ENCODE data around the gene IRX6. TPM values are rescaled to one million over a fixed set of nuclear protein-coding genes. Genes with fewer than 3 reads are reported as not detected.

The IRX6 gene
- total and polyA plus RNA-seq, 3 experiments from 2014 or later, result not detected

DNA sequence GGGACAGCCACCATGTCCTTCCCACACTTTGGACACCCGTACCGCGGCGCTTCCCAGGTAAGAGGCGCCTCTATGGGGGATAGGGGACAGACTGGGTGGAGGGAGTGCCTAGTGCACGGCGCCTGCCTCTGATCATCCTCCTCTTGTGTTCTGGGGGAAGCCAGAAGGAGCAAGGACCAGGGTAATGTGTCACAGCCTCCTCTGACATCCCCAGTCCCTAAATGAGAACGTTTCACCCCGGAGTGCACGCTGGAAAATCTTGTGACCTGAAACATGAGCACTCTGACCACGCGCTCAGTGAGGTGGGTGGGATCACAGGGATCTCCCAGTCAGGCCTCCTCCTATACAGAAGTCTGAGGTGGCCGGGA, 1.1 kb downstream of the IRX6 start:
- Histone ChIP-seq H3K4me1 (ENCODE audit: insufficient read depth, low read length) (no peaks in the 10 kb centered on the region), H3K27ac (ENCODE audit: low read depth, low read length) (no peak overlapping the region), H3K36me3 (ENCODE audit: insufficient read depth, low read length) (no peaks in the 10 kb centered on the region), H3K27me3 (ENCODE audit: insufficient read depth, low read length, poor library complexity, severe bottlenecking) (peaks cover 2% of the 10 kb centered on the region), H3K9me3 (ENCODE audit: low read length) (no peaks in the 10 kb centered on the region), H3K4me3 (ENCODE audit: low read length) (no peak overlapping the region)
- H3K27me3 Mint-ChIP-seq, result peaks cover 36 to 55% of the 10 kb centered on the region in 2 donors
- H3K36me3 Mint-ChIP-seq, result peaks cover 0 to 2% (median 0%) of the 10 kb centered on the region in 3 donors
- CTCF ChIA-PET, result no interaction called here
- H3K4me3 Mint-ChIP-seq, result no peak overlapping the region
- no peak for DNase-seq
- H3K27ac Mint-ChIP-seq, result no peak overlapping the region
- peaks cover 0 to 3% (median 0%) of the 10 kb centered on the region in 3 donors for H3K4me1 Mint-ChIP-seq
- POLR2A ChIA-PET, result no interaction called here
- H3K9me3 Mint-ChIP-seq, result peaks cover 0 to 5% (median 0%) of the 10 kb centered on the region in 5 donors

- H3K4me1 Mint-ChIP-seq, result peaks cover 0 to 6% (median 0%) of the 10 kb centered on the region in 3 donors
- H3K36me3 Mint-ChIP-seq, result peaks cover 0 to 2% (median 0%) of the 10 kb centered on the region in 3 donors
- H3K4me3 ChIP-seq (ENCODE audit: low read length), result no peak overlapping the region
- H3K27ac ChIP-seq (ENCODE audit: low read depth, low read length), result no peak overlapping the region
- no peaks in the 10 kb centered on the region for H3K4me1 ChIP-seq (ENCODE audit: insufficient read depth, low read length)
- no peaks in the 10 kb centered on the region for H3K9me3 ChIP-seq (ENCODE audit: low read length)
- H3K9me3 Mint-ChIP-seq, result peaks cover 0 to 5% (median 0%) of the 10 kb centered on the region in 5 donors
- H3K27me3 ChIP-seq (ENCODE audit: insufficient read depth, low read length, poor library complexity, severe bottlenecking), result peaks cover 7% of the 10 kb centered on the region
- ChIA-PET CTCF (no interaction called here), POLR2A (no interaction called here)
- DNase-seq, result no peak
- H3K4me3 Mint-ChIP-seq, result no peak overlapping the region
- H3K36me3 ChIP-seq (ENCODE audit: insufficient read depth, low read length), result no peaks in the 10 kb centered on the region
- H3K27me3 Mint-ChIP-seq, result peaks cover 41 to 60% of the 10 kb centered on the region in 2 donors
- no peak overlapping the region for H3K27ac Mint-ChIP-seq
Observed at GRCh38 chr16:55325458-55326109, 1.6 kb downstream of the IRX6 start.

DNA sequence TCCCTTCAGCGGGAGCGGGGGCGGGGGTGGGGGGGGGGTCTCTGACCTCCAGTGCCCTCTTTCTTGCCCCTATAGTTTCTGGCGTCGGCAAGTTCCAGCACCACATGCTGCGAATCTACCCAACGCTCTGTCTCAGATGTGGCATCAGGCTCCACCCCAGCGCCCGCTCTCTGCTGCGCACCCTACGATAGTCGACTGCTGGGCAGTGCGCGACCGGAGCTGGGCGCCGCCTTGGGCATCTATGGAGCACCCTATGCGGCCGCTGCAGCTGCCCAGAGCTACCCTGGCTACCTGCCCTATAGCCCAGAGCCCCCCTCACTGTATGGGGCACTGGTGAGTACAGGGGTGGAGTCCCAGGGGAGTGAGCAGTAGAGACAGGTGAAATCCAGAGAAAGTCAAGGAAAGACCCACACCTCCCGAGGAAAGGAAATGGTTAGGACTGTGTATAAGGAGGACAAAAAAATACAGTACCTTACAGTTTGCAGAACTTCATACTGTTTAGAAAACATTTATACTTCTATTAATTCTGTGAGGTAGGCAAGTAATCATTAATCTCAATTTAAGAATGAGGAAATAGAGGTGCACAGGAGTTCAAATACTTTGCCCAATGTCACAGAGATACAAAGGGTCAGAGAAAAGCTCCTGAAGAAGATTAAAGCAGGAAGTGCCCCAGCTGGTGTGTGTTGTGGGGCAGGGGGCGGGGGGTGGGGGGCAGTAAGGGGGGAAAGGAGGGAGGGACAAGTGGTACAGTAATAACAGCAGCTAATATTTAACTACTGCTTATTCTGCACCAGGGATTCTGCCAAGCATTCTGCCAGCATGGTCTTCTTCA, 2.5 kb downstream of the IRX6 start:
- peaks cover 0 to 13% (median 0%) of the 10 kb centered on the region in 3 donors for H3K4me1 Mint-ChIP-seq
- H3K36me3 Mint-ChIP-seq, result peaks cover 0 to 2% (median 0%) of the 10 kb centered on the region in 3 donors
- Histone ChIP-seq H3K4me1 (ENCODE audit: insufficient read depth, low read length) (no peaks in the 10 kb centered on the region), H3K9me3 (ENCODE audit: low read length) (no peaks in the 10 kb centered on the region), H3K27ac (ENCODE audit: low read depth, low read length) (no peak overlapping the region), H3K4me3 (ENCODE audit: low read length) (no peak overlapping the region), H3K36me3 (ENCODE audit: insufficient read depth, low read length) (no peaks in the 10 kb centered on the region), H3K27me3 (ENCODE audit: insufficient read depth, low read length, poor library complexity, severe bottlenecking) (peaks cover 7% of the 10 kb centered on the region)
- no peak overlapping the region for H3K4me3 Mint-ChIP-seq
- ChIA-PET POLR2A (no interaction called here), CTCF (no interaction called here)
- no peak overlapping the region for H3K27ac Mint-ChIP-seq
- H3K9me3 Mint-ChIP-seq, result peaks cover 0 to 6% (median 0%) of the 10 kb centered on the region in 5 donors
- peaks cover 48 to 68% of the 10 kb centered on the region in 2 donors for H3K27me3 Mint-ChIP-seq
- no peak for DNase-seq

DNA sequence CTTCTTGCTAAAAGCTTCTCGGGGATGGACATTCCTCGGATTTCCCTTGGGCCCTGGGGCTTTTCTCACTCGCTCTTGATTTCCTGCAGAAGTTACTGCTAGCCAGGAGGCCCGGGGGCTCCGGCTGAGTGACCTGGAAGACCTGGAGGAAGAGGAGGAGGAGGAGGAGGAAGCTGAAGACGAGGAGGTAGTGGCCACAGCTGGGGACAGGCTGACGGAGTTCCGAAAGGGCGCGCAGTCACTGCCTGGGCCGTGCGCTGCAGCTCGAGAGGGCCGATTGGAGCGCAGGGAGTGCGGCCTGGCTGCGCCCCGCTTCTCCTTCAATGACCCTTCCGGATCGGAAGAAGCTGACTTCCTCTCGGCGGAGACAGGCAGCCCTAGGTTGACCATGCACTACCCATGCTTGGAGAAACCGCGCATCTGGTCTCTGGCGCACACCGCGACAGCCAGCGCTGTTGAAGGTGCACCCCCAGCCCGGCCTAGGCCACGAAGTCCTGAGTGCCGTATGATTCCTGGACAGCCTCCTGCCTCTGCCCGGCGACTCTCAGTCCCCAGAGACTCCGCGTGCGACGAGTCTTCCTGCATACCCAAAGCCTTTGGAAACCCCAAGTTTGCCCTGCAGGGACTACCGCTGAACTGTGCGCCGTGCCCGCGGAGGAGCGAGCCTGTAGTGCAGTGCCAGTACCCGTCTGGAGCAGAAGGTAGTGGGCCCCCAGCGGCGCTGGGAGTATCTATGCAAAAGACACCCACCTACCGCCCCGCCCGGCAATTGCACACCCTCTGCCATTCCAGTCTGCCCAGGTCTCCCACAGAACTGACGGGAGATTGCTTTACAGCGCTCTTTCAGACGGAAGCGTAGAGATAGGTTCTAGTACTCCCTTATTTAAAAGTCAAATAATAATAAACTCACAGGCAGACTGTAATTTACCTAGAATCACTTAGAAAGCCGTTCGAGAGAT, 4.9 kb downstream of the IRX6 start:
- Histone ChIP-seq H3K4me3 (ENCODE audit: low read length) (no peak overlapping the region), H3K27me3 (ENCODE audit: insufficient read depth, low read length, poor library complexity, severe bottlenecking) (peaks cover 7% of the 10 kb centered on the region), H3K36me3 (ENCODE audit: insufficient read depth, low read length) (no peaks in the 10 kb centered on the region), H3K4me1 (ENCODE audit: insufficient read depth, low read length) (no peaks in the 10 kb centered on the region), H3K9me3 (ENCODE audit: low read length) (no peaks in the 10 kb centered on the region), H3K27ac (ENCODE audit: low read depth, low read length) (no peak overlapping the region)
- Mint-ChIP-seq H3K36me3 (peaks cover 0 to 2% (median 0%) of the 10 kb centered on the region in 3 donors), H3K4me1 (peaks cover 0 to 16% (median 0%) of the 10 kb centered on the region in 3 donors), H3K27ac (no peak overlapping the region), H3K27me3 (peaks cover 49 to 74% of the 10 kb centered on the region in 2 donors), H3K4me3 (no peak overlapping the region), H3K9me3 (peaks cover 0 to 8% (median 0%) of the 10 kb centered on the region in 5 donors)
- DNase-seq, result no peak
- ChIA-PET POLR2A (no interaction called here), CTCF (no interaction called here)

- Histone ChIP-seq H3K9me3 (ENCODE audit: low read length) (no peaks in the 10 kb centered on the region), H3K36me3 (ENCODE audit: insufficient read depth, low read length) (no peaks in the 10 kb centered on the region), H3K4me3 (ENCODE audit: low read length) (no peak overlapping the region), H3K27me3 (ENCODE audit: insufficient read depth, low read length, poor library complexity, severe bottlenecking) (peaks cover 7% of the 10 kb centered on the region), H3K27ac (ENCODE audit: low read depth, low read length) (no peak overlapping the region), H3K4me1 (ENCODE audit: insufficient read depth, low read length) (no peaks in the 10 kb centered on the region)
- H3K36me3 Mint-ChIP-seq, result peaks cover 0 to 2% (median 0%) of the 10 kb centered on the region in 3 donors
- H3K27ac Mint-ChIP-seq, result no peak overlapping the region
- peaks cover 0 to 8% (median 0%) of the 10 kb centered on the region in 5 donors for H3K9me3 Mint-ChIP-seq
- peak overlapping the region in 1 of 7 donors; percentile 44 for H3K4me3 Mint-ChIP-seq
- peaks cover 0 to 16% (median 0%) of the 10 kb centered on the region in 3 donors for H3K4me1 Mint-ChIP-seq
- H3K27me3 Mint-ChIP-seq, result peaks cover 52 to 78% of the 10 kb centered on the region in 2 donors
- CTCF ChIA-PET, result no interaction called here
- DNase-seq, result no peak
- POLR2A ChIA-PET, result no interaction called here
Observed at GRCh38 chr16:55329791-55330428, 5.9 kb downstream of the IRX6 start.

DNA sequence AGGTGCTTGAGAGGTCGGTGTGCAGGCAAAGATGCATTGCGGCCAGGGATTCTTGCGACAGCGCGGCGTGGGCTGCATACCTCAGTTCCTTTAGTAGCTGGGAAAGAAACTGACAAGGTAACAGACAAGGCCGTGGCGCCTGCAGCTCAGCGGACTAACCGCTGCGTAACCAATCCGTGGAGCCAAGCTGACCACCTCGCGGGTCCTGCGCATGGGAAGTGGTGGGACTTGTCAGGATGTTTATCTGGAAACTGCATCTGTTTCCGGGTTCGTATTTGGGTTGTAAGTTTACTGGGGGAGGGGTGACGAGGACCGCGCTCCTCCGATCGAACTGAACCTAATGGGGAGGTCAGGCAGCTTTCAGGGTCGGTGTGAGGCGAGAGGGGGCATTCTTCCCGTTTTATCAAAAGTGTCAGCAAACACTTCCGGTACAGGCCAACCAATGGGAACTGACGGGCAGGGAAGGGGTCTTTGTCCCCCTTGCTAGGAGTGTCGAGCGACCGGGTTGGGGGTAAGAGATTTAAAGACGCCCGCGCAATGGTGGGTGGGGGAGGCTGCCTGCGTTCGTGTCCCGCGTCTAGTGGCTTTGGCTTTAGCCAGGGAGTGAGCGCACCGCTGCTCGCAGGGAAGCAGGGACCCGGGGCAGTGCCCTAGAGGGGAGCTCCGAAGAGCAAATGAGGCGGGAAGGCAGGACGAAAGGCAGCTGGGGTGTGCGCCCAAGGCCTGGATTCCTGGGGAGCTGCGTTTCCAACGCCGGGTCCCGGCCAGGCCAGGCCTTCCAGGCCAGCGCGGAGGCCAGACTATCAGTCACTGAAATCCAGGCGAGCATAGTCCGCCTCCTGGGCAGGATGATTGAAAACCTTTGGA, 7.0 kb downstream of the IRX6 start:
- Histone ChIP-seq H3K36me3 (ENCODE audit: insufficient read depth, low read length) (no peaks in the 10 kb centered on the region), H3K27me3 (ENCODE audit: insufficient read depth, low read length, poor library complexity, severe bottlenecking) (peaks cover 7% of the 10 kb centered on the region), H3K27ac (ENCODE audit: low read depth, low read length) (no peak overlapping the region), H3K4me1 (ENCODE audit: insufficient read depth, low read length) (no peaks in the 10 kb centered on the region), H3K4me3 (ENCODE audit: low read length) (no peak overlapping the region), H3K9me3 (ENCODE audit: low read length) (no peaks in the 10 kb centered on the region)
- Mint-ChIP-seq H3K36me3 (peaks cover 0 to 2% (median 0%) of the 10 kb centered on the region in 3 donors), H3K9me3 (peaks cover 0 to 6% (median 0%) of the 10 kb centered on the region in 5 donors), H3K27ac (no peak overlapping the region), H3K4me3 (no peak overlapping the region), H3K27me3 (peaks cover 44 to 67% of the 10 kb centered on the region in 2 donors), H3K4me1 (peaks cover 0 to 14% (median 0%) of the 10 kb centered on the region in 3 donors)
- no peak for DNase-seq
- POLR2A ChIA-PET, result no interaction called here
- CTCF ChIA-PET, result no interaction called here

DNA sequence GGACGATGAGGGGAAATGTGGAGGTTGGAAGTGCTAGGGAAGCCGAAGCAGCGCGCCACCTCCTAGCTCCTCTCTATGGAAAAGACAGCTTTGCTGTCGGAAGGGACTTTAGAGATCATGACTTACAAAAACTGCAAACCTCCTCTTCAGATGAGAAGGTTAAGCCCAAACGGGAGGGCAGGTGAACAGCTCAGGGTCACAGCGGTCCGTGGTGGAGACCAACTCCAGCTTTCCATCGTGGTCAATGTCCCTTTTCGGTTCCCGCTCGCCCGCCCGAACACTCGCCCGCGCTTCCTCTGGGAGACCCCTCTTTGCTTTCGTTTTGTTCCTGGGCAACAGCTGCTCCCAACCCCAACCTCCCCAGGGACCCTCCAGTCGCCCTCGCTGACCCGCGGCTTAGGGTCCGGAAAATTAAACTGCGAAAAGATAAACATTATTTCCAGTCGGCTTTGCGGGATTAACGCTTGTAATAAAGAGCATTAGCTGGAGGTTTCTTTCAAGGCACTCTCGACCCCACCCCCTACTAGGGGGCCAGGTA, 7.7 kb downstream of the IRX6 start:
- Mint-ChIP-seq H3K27ac (no peak overlapping the region), H3K27me3 (peaks cover 42 to 62% of the 10 kb centered on the region in 2 donors), H3K9me3 (peaks cover 0 to 6% (median 0%) of the 10 kb centered on the region in 5 donors), H3K4me1 (peaks cover 0 to 14% (median 0%) of the 10 kb centered on the region in 3 donors), H3K36me3 (peaks cover 0 to 2% (median 0%) of the 10 kb centered on the region in 3 donors), H3K4me3 (no peak overlapping the region)
- no peaks in the 10 kb centered on the region for H3K36me3 ChIP-seq (ENCODE audit: insufficient read depth, low read length)
- H3K4me3 ChIP-seq (ENCODE audit: low read length), result no peak overlapping the region
- no peak overlapping the region for H3K27ac ChIP-seq (ENCODE audit: low read depth, low read length)
- CTCF ChIA-PET, result no interaction called here
- H3K4me1 ChIP-seq (ENCODE audit: insufficient read depth, low read length), result no peaks in the 10 kb centered on the region
- POLR2A ChIA-PET, result no interaction called here
- no peak for DNase-seq
- H3K27me3 ChIP-seq (ENCODE audit: insufficient read depth, low read length, poor library complexity, severe bottlenecking), result peaks cover 7% of the 10 kb centered on the region
- H3K9me3 ChIP-seq (ENCODE audit: low read length), result no peaks in the 10 kb centered on the region
